Measurements from ENCODE around the gene ZBTB46.
A peak's percentile ranks its signal among the peaks of the same experiment; 100 is the strongest.
"Not testable (repeated sequence)": the region's sequence is repeated elsewhere in the genome, so short reads cannot be mapped to it uniquely, and the experiment has no call there.

Gene ZBTB46

DNA sequence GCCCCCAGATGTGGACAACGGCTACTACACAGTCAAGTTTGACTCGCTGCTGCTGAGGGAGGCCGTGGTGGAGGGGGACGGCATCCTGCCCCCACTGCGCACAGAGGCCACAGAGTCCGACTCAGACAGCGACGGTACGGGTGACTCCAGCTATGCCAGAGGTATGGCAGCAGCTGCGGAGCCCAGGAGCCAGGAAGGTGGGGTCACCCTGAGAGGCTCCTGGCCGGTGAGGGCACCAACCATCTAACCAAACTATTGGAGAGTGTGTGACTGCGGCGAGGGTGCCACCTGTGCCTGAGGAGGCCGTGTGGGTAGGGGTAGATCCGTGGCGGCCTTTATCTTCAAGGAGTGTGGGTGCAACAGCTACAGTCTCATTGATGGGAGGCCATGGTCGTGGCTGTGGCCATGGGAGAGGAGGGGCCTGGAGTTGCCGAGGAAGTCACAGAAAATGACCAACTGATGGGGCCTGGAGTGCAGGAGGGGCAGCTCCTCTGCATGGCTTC is 97.4 kb downstream of the ZBTB46 start:
- no peak for DNase-seq

GRCh38 chr20:63733117-63733516 is 97.9 kb downstream of the ZBTB46 start:
- no peak for DNase-seq

- no peak for DNase-seq
Observed at GRCh38 chr20:63732118-63733095, 98.7 kb downstream of the ZBTB46 start.

DNA sequence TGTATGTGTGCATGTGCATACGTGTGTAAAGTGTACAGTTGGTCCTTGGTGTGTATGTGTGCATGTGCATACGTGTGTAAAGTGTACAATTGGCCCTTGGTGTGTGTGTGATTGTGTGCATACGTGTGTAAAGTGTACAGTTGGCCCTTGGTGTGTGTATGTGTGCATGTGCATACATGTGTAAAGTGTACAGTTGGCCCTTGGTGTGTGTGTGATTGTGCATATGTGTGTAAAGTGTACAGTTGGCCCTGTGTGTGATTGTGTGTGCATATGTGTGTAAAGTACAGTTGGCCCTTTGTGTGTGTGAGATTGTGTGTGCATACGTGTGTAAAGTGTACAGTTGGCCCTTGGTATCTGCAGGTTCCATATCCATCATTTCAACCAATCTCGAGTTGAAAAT is 99.7 kb downstream of the ZBTB46 start:
- DNase-seq = no peak

GRCh38 chr20:63730189-63730733 is 100.8 kb downstream of the ZBTB46 start:
- not testable (repeated sequence) for DNase-seq

DNA sequence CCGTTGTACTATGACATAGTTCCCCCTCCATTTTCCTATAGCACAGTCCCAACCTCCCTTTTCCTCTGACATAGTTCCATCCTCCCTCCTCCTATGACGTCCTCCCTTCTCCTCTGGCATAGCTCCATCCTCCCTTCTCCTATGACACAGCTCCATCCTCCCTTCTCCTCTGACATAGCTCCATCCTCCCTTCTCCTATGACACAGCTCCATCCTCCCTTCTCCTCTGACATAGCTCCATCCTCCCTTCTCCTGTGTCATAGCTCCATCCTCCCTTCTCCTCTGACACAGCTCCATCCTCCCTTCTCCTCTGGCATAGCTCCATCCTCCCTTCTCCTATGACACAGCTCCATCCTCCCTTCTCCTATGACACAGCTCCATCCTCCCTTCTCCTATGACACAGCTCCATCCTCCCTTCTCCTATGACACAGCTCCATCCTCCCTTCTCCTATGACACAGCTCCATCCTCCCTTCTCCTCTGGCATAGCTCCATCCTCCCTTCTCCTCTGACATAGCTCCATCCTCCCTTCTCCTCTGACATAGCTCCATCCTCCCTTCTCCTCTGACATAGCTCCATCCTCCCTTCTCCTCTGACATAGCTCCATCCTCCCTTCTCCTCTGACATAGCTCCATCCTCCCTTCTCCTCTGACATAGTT is 108.0 kb downstream of the ZBTB46 start:
- not testable (repeated sequence) for DNase-seq

DNA sequence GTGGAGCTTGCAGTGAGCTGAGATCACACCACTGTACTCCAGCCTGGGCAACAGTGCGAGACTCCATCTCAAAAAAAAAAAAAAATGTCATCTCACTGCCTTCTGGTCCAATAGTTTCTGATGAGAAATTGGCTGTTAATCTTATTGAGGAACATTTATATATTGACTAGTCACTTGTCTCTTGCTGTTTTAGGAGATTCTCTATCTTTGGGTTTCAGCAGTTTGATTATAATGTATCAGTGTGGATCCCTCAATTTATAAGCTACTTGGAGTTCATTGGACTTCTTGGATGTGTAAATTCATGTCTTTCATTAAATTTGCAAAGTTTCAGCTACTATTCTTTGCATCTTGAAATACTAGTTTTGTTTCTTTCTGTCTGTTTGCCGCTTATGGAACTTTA is 112.1 kb downstream of the ZBTB46 start:
- DNase-seq = no peak

DNA sequence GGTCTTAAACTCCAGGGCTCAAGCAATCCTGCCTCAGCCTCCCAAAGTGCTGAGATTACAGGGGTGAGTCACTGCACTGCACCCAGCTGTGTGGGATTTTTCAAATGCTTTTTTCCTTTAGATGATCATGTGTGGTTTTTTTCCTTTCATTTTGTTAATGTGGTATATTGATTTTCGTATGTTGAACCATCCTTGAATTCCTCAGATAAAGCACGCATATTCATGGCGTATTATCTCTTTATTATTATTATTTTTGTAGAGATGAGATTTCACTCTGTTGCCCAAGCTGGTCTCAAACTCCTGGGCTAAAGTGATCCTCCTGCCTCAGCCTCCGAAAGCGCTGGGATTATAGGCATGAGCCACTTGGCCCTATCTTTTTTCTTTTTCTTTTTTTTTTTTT is 116.2 kb downstream of the ZBTB46 start:
- DNase-seq = no peak

- DNase-seq = no peak
Observed at GRCh38 chr20:63712191-63712590, 118.9 kb downstream of the ZBTB46 start.

DNA sequence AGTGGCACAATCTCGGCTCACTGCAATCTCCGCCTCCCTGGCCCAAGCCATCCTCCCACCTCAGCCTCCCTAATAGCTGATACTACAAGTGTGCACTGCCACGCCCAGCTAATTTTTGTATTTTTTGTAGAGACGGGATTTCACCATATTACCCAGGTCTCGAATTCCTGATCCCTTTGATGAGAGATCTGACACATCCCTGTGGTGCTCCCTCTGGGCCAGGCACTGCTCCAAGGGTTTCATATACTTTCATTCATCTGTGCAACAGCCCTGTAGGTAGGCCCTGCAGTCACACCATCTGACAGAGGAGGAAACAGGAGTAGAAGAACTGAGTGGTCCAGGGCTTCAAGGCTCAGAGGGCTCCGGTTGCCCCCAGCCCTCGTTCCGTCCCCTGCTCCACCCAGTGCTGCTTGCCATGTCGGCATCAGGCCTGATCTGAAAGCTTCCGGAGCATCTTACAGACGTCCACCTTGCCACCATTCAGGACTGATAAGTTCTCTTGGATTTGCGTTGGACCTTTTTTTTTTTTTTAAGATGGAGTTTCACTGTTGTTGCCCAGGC is 119.9 kb downstream of the ZBTB46 start:
- DNase-seq = no peak

DNA sequence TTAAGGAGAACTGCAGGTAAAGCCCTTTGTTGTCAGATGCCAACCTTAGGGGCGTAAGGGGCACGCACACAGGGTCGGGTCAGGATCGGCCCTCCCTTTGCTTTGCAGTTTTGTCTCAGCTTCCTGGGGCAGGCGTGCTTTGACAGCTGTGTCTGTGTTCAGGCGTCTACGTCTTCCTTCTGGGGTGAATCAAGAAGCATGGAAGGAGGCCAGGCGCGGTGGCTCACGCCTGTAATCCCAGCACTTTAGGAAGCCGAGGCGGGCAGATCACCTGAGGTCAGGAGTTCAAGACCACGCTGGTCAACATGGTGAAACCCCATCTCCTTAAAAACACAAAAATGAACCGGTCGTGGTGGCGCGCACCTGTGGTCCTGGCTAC is 121.9 kb downstream of the ZBTB46 start:
- DNase-seq = no peak

DNA sequence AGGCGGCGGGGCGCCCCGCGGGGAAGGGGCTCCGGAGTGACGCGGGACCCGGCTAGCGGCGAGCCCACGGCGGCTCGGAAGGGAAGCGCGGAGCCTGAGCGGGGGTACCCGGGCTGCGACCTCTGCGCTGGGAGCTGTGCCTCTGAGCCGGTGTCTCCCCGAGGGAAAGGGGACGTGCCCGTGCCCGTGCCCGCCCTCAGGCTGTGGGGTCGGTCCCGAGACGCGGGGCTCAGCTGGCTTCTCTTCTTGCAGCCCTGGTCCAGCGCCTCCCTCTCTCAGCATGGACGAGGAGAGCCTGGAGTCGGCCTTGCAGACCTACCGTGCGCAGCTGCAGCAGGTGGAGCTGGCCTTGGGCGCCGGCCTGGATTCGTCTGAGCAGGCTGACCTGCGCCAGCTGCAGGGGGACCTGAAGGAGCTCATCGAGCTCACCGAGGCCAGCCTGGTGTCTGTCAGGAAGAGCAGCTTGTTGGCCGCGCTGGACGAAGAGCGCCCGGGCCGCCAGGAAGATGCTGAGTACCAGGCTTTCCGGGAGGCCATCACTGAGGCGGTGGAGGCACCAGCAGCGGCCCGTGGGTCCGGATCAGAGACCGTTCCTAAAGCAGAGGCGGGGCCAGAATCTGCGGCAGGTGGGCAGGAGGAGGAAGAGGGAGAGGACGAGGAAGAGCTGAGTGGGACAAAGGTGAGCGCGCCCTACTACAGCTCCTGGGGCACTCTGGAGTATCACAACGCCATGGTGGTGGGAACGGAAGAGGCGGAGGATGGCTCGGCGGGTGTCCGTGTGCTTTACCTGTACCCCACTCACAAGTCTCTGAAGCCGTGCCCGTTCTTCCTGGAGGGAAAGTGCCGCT is 122.5 kb downstream of the ZBTB46 start:
- DNase-seq = no peak

GRCh38 chr20:63707558-63708300 is 123.3 kb downstream of the ZBTB46 start, which contains the start of the genes ARFRP1 and ZGPAT:
TSS of gene ARFRP1 (minus strand) at chr20:63707976. CDS start at chr20:63707091, 885 bp downstream.
TSS of gene ZGPAT (plus strand) at chr20:63708039. CDS start at chr20:63708581, 542 bp downstream.
- peak; percentile 6 for DNase-seq

GRCh38 chr20:63706852-63707557 is 124.1 kb downstream of the ZBTB46 start:
- DNase-seq = peak; percentile 11

DNA sequence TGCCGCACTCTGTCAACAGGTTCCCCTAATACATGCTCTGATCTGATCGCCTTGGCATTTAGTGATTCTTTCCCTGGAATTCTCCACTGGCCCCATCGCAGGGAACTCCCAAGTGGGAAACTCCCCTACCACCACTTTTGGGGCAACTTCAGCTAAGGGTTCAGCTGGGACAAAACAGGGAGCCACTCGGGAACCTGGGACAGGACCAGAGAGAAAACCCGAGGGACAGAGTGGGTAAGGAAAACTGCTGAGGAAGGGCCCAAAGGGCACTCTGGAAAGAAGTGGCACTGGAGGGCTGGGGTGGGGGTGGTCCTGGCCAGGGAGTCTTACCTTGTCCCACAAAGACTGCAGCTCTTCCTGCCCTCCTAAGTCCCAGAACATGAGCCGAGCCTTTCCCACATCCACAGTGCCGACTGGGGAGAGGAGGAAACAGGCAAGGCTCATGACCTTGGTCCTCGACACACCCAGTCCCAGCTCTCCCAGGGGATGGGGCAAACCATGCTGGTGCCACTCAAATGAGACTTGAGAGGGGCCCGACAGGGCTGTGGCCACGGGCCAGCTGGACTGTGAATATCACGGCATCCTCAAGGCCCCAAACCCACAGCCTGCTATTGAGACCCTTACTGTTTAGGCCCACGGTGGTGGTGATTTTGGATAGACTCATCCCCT is 124.9 kb downstream of the ZBTB46 start:
- DNase-seq = no peak

GRCh38 chr20:63705232-63706026 is 125.6 kb downstream of the ZBTB46 start:
- no peak for DNase-seq

- DNase-seq = no peak
Observed at GRCh38 chr20:63704749-63705117, 126.3 kb downstream of the ZBTB46 start.

GRCh38 chr20:63703976-63704748 is 126.9 kb downstream of the ZBTB46 start:
- DNase-seq = no peak
